Measurements from ENCODE around the gene CHRM2. TPM values are rescaled to one million over a fixed set of nuclear protein-coding genes. Genes with fewer than 3 reads are reported as not detected.

The CHRM2 gene
- total RNA-seq, 1 experiment from 2014 or later, result under 0.01 TPM

GRCh38 chr7:136942994-136943393 lies 74.5 kb downstream of the CHRM2 start:
- no peak for DNase-seq (ENCODE audit: low spot score)
- in situ Hi-C loops (cut with HindIII; ENCODE audit: low sequenced_read_pairs), result no loop called here

- in situ Hi-C loops (cut with HindIII; ENCODE audit: low sequenced_read_pairs), result no loop called here
Measured at GRCh38 chr7:136947347-136947746, 78.9 kb downstream of the CHRM2 start.

GRCh38 chr7:136950331-136950730 lies 81.9 kb downstream of the CHRM2 start:
- in situ Hi-C loops (cut with HindIII; ENCODE audit: low sequenced_read_pairs), result no loop called here
- no peak for DNase-seq (ENCODE audit: low spot score)

More at GRCh38 chr7:136947347-136947746, 78.9 kb downstream of the CHRM2 start:
- DNase-seq (ENCODE audit: low spot score), result no peak

- in situ Hi-C loops (cut with HindIII; ENCODE audit: low sequenced_read_pairs), result no loop called here
- no peak for DNase-seq (ENCODE audit: low spot score)
Measured at GRCh38 chr7:136953386-136953785, 84.9 kb downstream of the CHRM2 start.

- no peak for DNase-seq (ENCODE audit: low spot score)
- in situ Hi-C loops (cut with HindIII; ENCODE audit: low sequenced_read_pairs), result no loop called here
Measured at GRCh38 chr7:136956232-136956631, 87.8 kb downstream of the CHRM2 start.

GRCh38 chr7:136956671-136957070 lies 88.2 kb downstream of the CHRM2 start:
- in situ Hi-C loops (cut with HindIII; ENCODE audit: low sequenced_read_pairs), result no loop called here

GRCh38 chr7:136957391-136957790 lies 88.9 kb downstream of the CHRM2 start:
- in situ Hi-C loops (cut with HindIII; ENCODE audit: low sequenced_read_pairs), result no loop called here

More at GRCh38 chr7:136956671-136957070, 88.2 kb downstream of the CHRM2 start:
- no peak for DNase-seq (ENCODE audit: low spot score)

GRCh38 chr7:136958016-136958415 lies 89.6 kb downstream of the CHRM2 start:
- no peak for DNase-seq (ENCODE audit: low spot score)
- in situ Hi-C loops (cut with HindIII; ENCODE audit: low sequenced_read_pairs), result no loop called here

More at GRCh38 chr7:136957391-136957790, 88.9 kb downstream of the CHRM2 start:
- DNase-seq (ENCODE audit: low spot score), result no peak

GRCh38 chr7:136964347-136964746 lies 95.9 kb downstream of the CHRM2 start:
- in situ Hi-C loops (cut with HindIII; ENCODE audit: low sequenced_read_pairs), result no loop called here
- no peak for DNase-seq (ENCODE audit: low spot score)

GRCh38 chr7:136966825-136967224 lies 98.4 kb downstream of the CHRM2 start:
- no peak for DNase-seq (ENCODE audit: low spot score)

GRCh38 chr7:136969761-136970160 lies 101.3 kb downstream of the CHRM2 start:
- in situ Hi-C loops (cut with HindIII; ENCODE audit: low sequenced_read_pairs), result no loop called here
- DNase-seq (ENCODE audit: low spot score), result no peak

More at GRCh38 chr7:136966825-136967224, 98.4 kb downstream of the CHRM2 start:
- in situ Hi-C loops (cut with HindIII; ENCODE audit: low sequenced_read_pairs), result no loop called here

- in situ Hi-C loops (cut with HindIII; ENCODE audit: low sequenced_read_pairs), result no loop called here
- DNase-seq (ENCODE audit: low spot score), result no peak
Measured at GRCh38 chr7:136971776-136972175, 103.3 kb downstream of the CHRM2 start.

- DNase-seq (ENCODE audit: low spot score), result no peak
- in situ Hi-C loops (cut with HindIII; ENCODE audit: low sequenced_read_pairs), result no loop called here
Measured at GRCh38 chr7:136976504-136977251, 108.2 kb downstream of the CHRM2 start.

GRCh38 chr7:136993377-136993776 lies 124.9 kb downstream of the CHRM2 start:
- DNase-seq (ENCODE audit: low spot score), result no peak
- in situ Hi-C loops (cut with HindIII; ENCODE audit: low sequenced_read_pairs), result no loop called here

GRCh38 chr7:136997735-136998134 lies 129.3 kb downstream of the CHRM2 start:
- in situ Hi-C loops (cut with HindIII; ENCODE audit: low sequenced_read_pairs), result no loop called here
- no peak for DNase-seq (ENCODE audit: low spot score)

- in situ Hi-C loops (cut with HindIII; ENCODE audit: low sequenced_read_pairs), result no loop called here
- DNase-seq (ENCODE audit: low spot score), result no peak
Measured at GRCh38 chr7:136998495-136998894, 130.0 kb downstream of the CHRM2 start.

- no peak for DNase-seq (ENCODE audit: low spot score)
- in situ Hi-C loops (cut with HindIII; ENCODE audit: low sequenced_read_pairs), result no loop called here
Measured at GRCh38 chr7:137000621-137001020, 132.2 kb downstream of the CHRM2 start.

- DNase-seq (ENCODE audit: low spot score), result no peak
- in situ Hi-C loops (cut with HindIII; ENCODE audit: low sequenced_read_pairs), result no loop called here
Measured at GRCh38 chr7:137001041-137001440, 132.6 kb downstream of the CHRM2 start.

GRCh38 chr7:137001478-137001877 lies 133.0 kb downstream of the CHRM2 start:
- no peak for DNase-seq (ENCODE audit: low spot score)
- in situ Hi-C loops (cut with HindIII; ENCODE audit: low sequenced_read_pairs), result no loop called here

- no peak for DNase-seq (ENCODE audit: low spot score)
- in situ Hi-C loops (cut with HindIII; ENCODE audit: low sequenced_read_pairs), result no loop called here
Measured at GRCh38 chr7:137003086-137003485, 134.6 kb downstream of the CHRM2 start.

- DNase-seq (ENCODE audit: low spot score), result no peak
- in situ Hi-C loops (cut with HindIII; ENCODE audit: low sequenced_read_pairs), result no loop called here
Measured at GRCh38 chr7:137003566-137003965, 135.1 kb downstream of the CHRM2 start.

All from G401 (cell line).